Smooth muscle cell (in vitro differentiated cells): ENCODE results near the gene NELFE. TPM values are rescaled to one million over a fixed set of nuclear protein-coding genes. Genes with fewer than 3 reads are reported as not detected.

Experiments
- DNase-seq: peaks from one replicate; lab custom pipeline; 2025; ENCODE audit not compliant: unreplicated experiment; lab: John Stamatoyannopoulos, UW
- H2AFZ ChIP-seq: fragments of 200-600 bp; sonication (generic); 2 replicates; pipeline ENCODE4 v1.6.0; 2016; ENCODE audit warnings: antibody characterized with exemption, low read depth, mild to moderate bottlenecking
- H3F3A ChIP-seq: fragments of 200-600 bp; sonication (generic); 2 replicates; pipeline ENCODE4 v1.6.0; 2017; ENCODE audit warnings: antibody characterized with exemption, low read depth
- H3K27ac ChIP-seq: fragments of 200-600 bp; sonication (generic); 2 replicates; pipeline ENCODE4 v1.5.1; 2016; ENCODE audit warnings: low read depth, mild to moderate bottlenecking
- H3K27me3 ChIP-seq: fragments of 200-600 bp; sonication (generic); 2 replicates; pipeline ENCODE4 v1.6.1; 2016; ENCODE audit warnings: low read depth, mild to moderate bottlenecking
- H3K36me3 ChIP-seq: fragments of 200-600 bp; sonication (generic); 2 replicates; pipeline ENCODE4 v1.5.1; 2016; ENCODE audit warnings: low read depth
- H3K4me1 ChIP-seq: fragments of 200-600 bp; sonication (generic); 2 replicates; pipeline ENCODE4 v1.5.1; 2016; ENCODE audit warnings: low read depth
- H3K4me2 ChIP-seq: fragments of 200-600 bp; sonication (generic); 2 replicates; pipeline ENCODE4 v1.6.0; 2016; ENCODE audit warnings: mild to moderate bottlenecking
- H3K4me3 ChIP-seq: fragments of 200-600 bp; sonication (generic); 2 replicates; pipeline ENCODE4 v1.5.1; 2016; ENCODE audit warnings: mild to moderate bottlenecking
- H3K79me2 ChIP-seq: fragments of 200-600 bp; sonication (generic); 2 replicates; pipeline ENCODE4 v1.6.0; 2016; ENCODE audit warnings: low read depth, mild to moderate bottlenecking
- H3K9ac ChIP-seq: fragments of 200-600 bp; sonication (generic); 2 replicates; pipeline ENCODE4 v1.6.0; 2016; ENCODE audit warnings: low read depth
- H3K9me3 ChIP-seq: fragments of 200-600 bp; sonication (generic); replicated peaks from 2 replicates; pipeline ENCODE4 v1.5.1; 2016; ENCODE audit warnings: low read depth
- H4K20me1 ChIP-seq: fragments of 200-600 bp; sonication (generic); 2 replicates; pipeline ENCODE4 v1.6.0; 2016; ENCODE audit warnings: low read depth
- WGBS: methylation state at CpG from one replicate; pipeline ENCODE4 v1.1.7; 2016; ENCODE audit warnings: low lambda C conversion rate; 5-methylcytosine and 5-hydroxymethylcytosine counted together
- polyA plus RNA-seq: library from polyadenylated mRNA; unstranded; fragments of >200 nt; fragmentation: Nextera tagmentation; extraction: Ambion mirVana; gene quantifications from 2 replicates; pipeline ENCODE4 v1.2.1, GENCODE V29; 2016
- total RNA-seq: library from RNA; depleted of rRNA; stranded (reverse); fragments of >200 nt; gene quantifications from 2 replicates; pipeline ENCODE4 v1.2.3, GENCODE V29; 2014
- TF ChIP-seq, protein P1 (sequence below): fragments of 200-600 bp; sonication (generic); IDR thresholded peaks from 2 replicates; pipeline ENCODE4 v1.5.1; 2017; ENCODE audit warnings: borderline replicate concordance, mild to moderate bottlenecking, antibody characterized with exemption; ENCODE audit not compliant: insufficient read depth, poor library complexity, severe bottlenecking

NELFE gene
- total and polyA plus RNA-seq, 2 experiments from 2014 or later, result 91.5 to 134 TPM

DNA sequence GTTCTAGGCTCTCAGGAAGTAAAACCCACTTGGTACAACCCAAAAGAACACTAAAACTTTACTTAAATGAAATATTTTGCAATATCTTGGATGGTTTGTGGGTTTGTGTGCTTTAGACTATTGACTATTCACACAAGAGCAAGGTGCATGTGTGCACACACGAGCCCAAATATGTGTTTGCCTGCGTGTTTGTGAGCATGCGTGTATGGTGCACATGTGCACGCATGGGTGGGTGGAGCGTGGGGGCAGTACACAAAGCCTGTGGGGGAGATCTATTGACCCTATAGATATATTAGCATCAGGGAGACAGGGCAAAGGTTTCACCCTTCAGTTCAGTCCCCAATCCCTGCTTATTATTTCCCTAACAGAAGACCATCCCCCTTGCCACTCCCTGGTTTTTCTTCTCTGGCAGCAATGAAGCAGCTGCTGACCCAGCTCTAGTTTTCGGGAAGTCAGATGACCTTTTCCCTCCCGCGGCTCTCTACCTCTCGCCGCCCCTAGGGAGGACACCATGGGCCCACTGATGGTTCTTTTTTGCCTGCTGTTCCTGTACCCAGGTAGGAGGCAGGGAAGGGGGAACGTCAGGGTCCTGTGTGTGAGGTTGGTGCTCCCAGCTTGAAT is 31.4 kb downstream of the NELFE start, which contains the start of gene C2:
Gene C2, plus strand, starts transcription at position 476 of the 621 bp plus-strand sequence. Its CDS starts 36 bp downstream, at position 512.
- Histone ChIP-seq H2AFZ (no peak within 1 kb of the TSS), H4K20me1 (no peaks in the 10 kb centered on the region), H3F3A (no peaks in the 10 kb centered on the region), H3K9ac (no peak within 1 kb of the TSS), H3K9me3 (no peaks in the 10 kb centered on the region), H3K4me3 (no peak within 1 kb of the TSS), H3K4me1 (no peaks in the 10 kb centered on the region), H3K27ac (no peak within 1 kb of the TSS), H3K36me3 (no peaks in the 10 kb centered on the region), H3K27me3 (peaks cover 4% of the 10 kb centered on the region), H3K4me2 (no peak within 1 kb of the TSS), H3K79me2 (no peaks in the 10 kb centered on the region)
- DNase-seq, result no peak
- TF ChIP-seq, protein P1, sequence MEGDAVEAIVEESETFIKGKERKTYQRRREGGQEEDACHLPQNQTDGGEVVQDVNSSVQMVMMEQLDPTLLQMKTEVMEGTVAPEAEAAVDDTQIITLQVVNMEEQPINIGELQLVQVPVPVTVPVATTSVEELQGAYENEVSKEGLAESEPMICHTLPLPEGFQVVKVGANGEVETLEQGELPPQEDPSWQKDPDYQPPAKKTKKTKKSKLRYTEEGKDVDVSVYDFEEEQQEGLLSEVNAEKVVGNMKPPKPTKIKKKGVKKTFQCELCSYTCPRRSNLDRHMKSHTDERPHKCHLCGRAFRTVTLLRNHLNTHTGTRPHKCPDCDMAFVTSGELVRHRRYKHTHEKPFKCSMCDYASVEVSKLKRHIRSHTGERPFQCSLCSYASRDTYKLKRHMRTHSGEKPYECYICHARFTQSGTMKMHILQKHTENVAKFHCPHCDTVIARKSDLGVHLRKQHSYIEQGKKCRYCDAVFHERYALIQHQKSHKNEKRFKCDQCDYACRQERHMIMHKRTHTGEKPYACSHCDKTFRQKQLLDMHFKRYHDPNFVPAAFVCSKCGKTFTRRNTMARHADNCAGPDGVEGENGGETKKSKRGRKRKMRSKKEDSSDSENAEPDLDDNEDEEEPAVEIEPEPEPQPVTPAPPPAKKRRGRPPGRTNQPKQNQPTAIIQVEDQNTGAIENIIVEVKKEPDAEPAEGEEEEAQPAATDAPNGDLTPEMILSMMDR, result no peak
- WGBS, result 90% methylated on average over 11 of the region's 11 CpGs

DNA sequence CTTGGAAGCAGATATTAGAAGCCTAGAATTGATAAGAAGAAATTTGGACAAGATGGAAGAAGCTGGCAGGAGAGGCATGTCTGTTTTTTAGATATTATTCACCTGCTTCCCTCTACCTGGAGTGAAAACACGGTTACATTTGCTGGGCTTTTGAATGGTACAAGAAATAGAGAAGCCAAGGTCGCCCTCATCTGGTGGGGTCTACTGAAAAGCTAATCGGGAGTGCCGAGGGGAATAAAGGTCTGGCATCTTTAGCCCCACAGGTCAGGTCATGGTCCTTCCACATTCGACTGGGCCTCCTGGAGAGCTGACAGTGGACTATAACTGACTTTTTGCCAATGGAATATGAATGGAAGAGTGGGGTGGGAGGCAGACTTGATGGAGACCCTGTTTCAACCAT is 35.8 kb downstream of the NELFE start:
- H3K27me3 ChIP-seq, result peaks cover 2% of the 10 kb centered on the region
- DNase-seq, result no peak
- no peaks in the 10 kb centered on the region for H3K79me2 ChIP-seq
- H3F3A ChIP-seq, result no peaks in the 10 kb centered on the region
- TF ChIP-seq, protein P1, result no peak
- no peaks in the 10 kb centered on the region for H4K20me1 ChIP-seq
- no peaks in the 10 kb centered on the region for H3K36me3 ChIP-seq
- WGBS, result 37% methylated on average over 5 of the region's 5 CpGs
- H3K4me2 ChIP-seq, result no peak overlapping the region
- no peak overlapping the region for H3K9ac ChIP-seq
- no peaks in the 10 kb centered on the region for H3K4me1 ChIP-seq
- no peak overlapping the region for H3K4me3 ChIP-seq
- no peak overlapping the region for H2AFZ ChIP-seq
- no peak overlapping the region for H3K27ac ChIP-seq
- H3K9me3 ChIP-seq, result no peaks in the 10 kb centered on the region

DNA sequence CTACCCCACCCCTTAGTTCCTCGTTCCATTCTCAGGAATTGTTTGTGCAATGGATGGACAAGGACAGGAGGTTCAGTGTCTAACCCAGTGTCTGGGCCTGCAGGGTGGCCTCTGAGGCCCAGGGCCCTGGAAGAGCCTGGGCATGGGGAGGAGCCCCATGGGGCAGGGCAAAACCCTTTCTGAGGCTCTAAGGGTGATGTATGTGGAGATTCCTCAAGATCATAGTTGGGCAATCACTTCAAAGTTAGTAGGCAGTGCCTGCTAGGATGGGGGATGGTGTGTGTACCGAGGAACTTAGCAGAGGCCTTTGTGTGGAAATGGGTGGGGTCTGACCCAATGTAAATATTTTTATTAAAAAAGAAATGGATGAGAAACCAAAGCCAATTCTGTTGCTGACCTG is 38.0 kb downstream of the NELFE start:
- Histone ChIP-seq H3K4me1 (no peaks in the 10 kb centered on the region), H4K20me1 (no peaks in the 10 kb centered on the region), H3K36me3 (no peaks in the 10 kb centered on the region), H3K4me3 (no peak overlapping the region), H2AFZ (no peak overlapping the region), H3K9ac (no peak overlapping the region), H3K27ac (no peak overlapping the region), H3K27me3 (no peaks in the 10 kb centered on the region), H3K9me3 (no peaks in the 10 kb centered on the region), H3F3A (no peaks in the 10 kb centered on the region), H3K4me2 (no peak overlapping the region), H3K79me2 (no peaks in the 10 kb centered on the region)
- WGBS, result 73% methylated on average over 2 of the region's 2 CpGs
- TF ChIP-seq, protein P1, result no peak
- no peak for DNase-seq
